HT-29 (cell line): ENCODE data around the gene GPN3. TPM values are rescaled to one million over a fixed set of nuclear protein-coding genes. Genes with fewer than 3 reads are reported as not detected.
"Not testable (repeated sequence)": the region's sequence is repeated elsewhere in the genome, so short reads cannot be mapped to it uniquely, and the experiment has no call there.

Experiments
- DNase-seq: peaks from one replicate; pipeline ENCODE4 v3.0.0-alpha.2; 2015; ENCODE audit warnings: low spot score
- small RNA-seq: library from RNA; depleted of rRNA; stranded (forward); fragments of <200 nt; gene quantifications from one replicate; pipeline ENCODE3, GENCODE V24; 2014
- total RNA-seq: library from RNA; depleted of rRNA; stranded (reverse); fragments of >200 nt; shearing (Covaris generic); gene quantifications from 2 replicates; pipeline ENCODE4 v1.2.3, GENCODE V29; 2014; rRNA removed

Gene GPN3
- total RNA-seq, 1 experiment from 2014 or later: 10.8 TPM

GRCh38 chr12:110444455-110444854, 23.6 kb downstream of the GPN3 start:
- DNase-seq: no peak

GRCh38 chr12:110436231-110436630, 31.8 kb downstream of the GPN3 start:
- DNase-seq: no peak

- no peak for DNase-seq
These were observed 36.0 kb downstream of the GPN3 start for GRCh38 chr12:110431957-110432587.

- not testable (repeated sequence) for DNase-seq
These were observed 38.4 kb downstream of the GPN3 start for GRCh38 chr12:110429676-110430075.

- DNase-seq: no peak
These were observed 41.7 kb downstream of the GPN3 start for GRCh38 chr12:110426406-110426805.

GRCh38 chr12:110424237-110424636, 43.8 kb downstream of the GPN3 start:
- DNase-seq: no peak

GRCh38 chr12:110421701-110422100, 46.4 kb downstream of the GPN3 start:
- DNase-seq: no peak

GRCh38 chr12:110421159-110421661, 46.8 kb downstream of the GPN3 start:
- no peak for DNase-seq

- not testable (repeated sequence) for DNase-seq
These were observed 47.4 kb downstream of the GPN3 start for GRCh38 chr12:110420644-110421043.

GRCh38 chr12:110417113-110417512, 50.9 kb downstream of the GPN3 start:
- not testable (repeated sequence) for DNase-seq

- not testable (repeated sequence) for DNase-seq
These were observed 58.0 kb downstream of the GPN3 start for GRCh38 chr12:110410086-110410485.

GRCh38 chr12:110405126-110405662, 62.9 kb downstream of the GPN3 start:
- DNase-seq: not testable (repeated sequence)

GRCh38 chr12:110403976-110404682, 63.9 kb downstream of the GPN3 start:
- DNase-seq: peak; percentile 90

GRCh38 chr12:110403146-110403975, 64.7 kb downstream of the GPN3 start, which contains the start of gene ANAPC7:
ANAPC7 (minus strand) TSS chr12:110403708; CDS start chr12:110403627, 81 bp downstream.
- DNase-seq: peak; percentile 90

Small RNAs within 50 kb of the gene (small RNA-seq; reads per million reads assigned to genes)
- not detected for gene RF00278

Other genes with a start within 250 kb of the GPN3 start
- gene ATP2A2, start 187.0 kb downstream of the GPN3 start, total RNA-seq: 113 and 123 TPM in 2 replicates
- gene ANAPC7, start 64.5 kb downstream of the GPN3 start, total RNA-seq: 54.4 and 58.5 TPM in 2 replicates
- 85.0 and 105 TPM in 2 replicates for gene ARPC3, start 17.9 kb downstream of the GPN3 start, total RNA-seq
- gene FAM216A, start 588 bp upstream of the GPN3 start, total RNA-seq: 15.0 and 15.3 TPM in 2 replicates
- 41.7 and 43.5 TPM in 2 replicates for gene VPS29, start 33.9 kb upstream of the GPN3 start, total RNA-seq
- 0.23 TPM in 1 of 2 replicates, not detected in the other for gene RAD9B, start 34.1 kb upstream of the GPN3 start, total RNA-seq
- gene PPTC7, start 115.1 kb upstream of the GPN3 start, total RNA-seq: 3.7 and 6.1 TPM in 2 replicates
- 3.0 and 5.3 TPM in 2 replicates for gene TCTN1, start 145.9 kb upstream of the GPN3 start, total RNA-seq
- gene HVCN1, start 220.9 kb upstream of the GPN3 start, total RNA-seq: not detected in 2 replicates